Endothelial cell (in vitro differentiated cells): ENCODE data around the gene PGAM2. TPM values are rescaled to one million over a fixed set of nuclear protein-coding genes. Genes with fewer than 3 reads are reported as not detected.
A peak's percentile ranks its signal among the peaks of the same experiment; 100 is the strongest.

Source experiments
- DNase-seq: peaks from one replicate; pipeline ENCODE4 v3.0.0; 2021; ENCODE audit warnings: low spot score
- H3K27ac Mint-ChIP-seq: one replicate; pipeline ENCODE4 v1.8.0; 2021; ENCODE audit warnings: mixed read lengths, inconsistent platforms; ENCODE audit not compliant: unreplicated experiment
- H3K27me3 Mint-ChIP-seq: one replicate; pipeline ENCODE4 v1.8.0; 2021; ENCODE audit warnings: mild to moderate bottlenecking, moderate library complexity, mixed read lengths, inconsistent platforms; ENCODE audit not compliant: unreplicated experiment
- H3K36me3 Mint-ChIP-seq: one replicate; pipeline ENCODE4 v1.8.0; 2021; ENCODE audit warnings: mild to moderate bottlenecking, low read depth, mixed read lengths, inconsistent platforms; ENCODE audit not compliant: unreplicated experiment
- H3K4me1 Mint-ChIP-seq: one replicate; pipeline ENCODE4 v1.8.0; 2021; ENCODE audit warnings: mild to moderate bottlenecking, mixed read lengths, inconsistent platforms; ENCODE audit not compliant: unreplicated experiment
- H3K4me3 Mint-ChIP-seq: one replicate; pipeline ENCODE4 v1.8.0; 2021; ENCODE audit warnings: mild to moderate bottlenecking, mixed read lengths, inconsistent platforms; ENCODE audit not compliant: unreplicated experiment
- H3K9me3 Mint-ChIP-seq: one replicate; pipeline ENCODE4 v1.8.0; 2021; ENCODE audit warnings: mixed read lengths, inconsistent platforms; ENCODE audit not compliant: unreplicated experiment
- CTCF ChIP-seq: fragments of 200-600 bp; sonication (generic); IDR thresholded peaks from one replicate; pipeline ENCODE4 v1.5.0; 2021; ENCODE audit warnings: antibody characterized with exemption; ENCODE audit not compliant: unreplicated experiment
- total RNA-seq: library from RNA; stranded (reverse); fragmentation: NEBNext Ultra II Directional; extraction: Animal tissue kit (Norgen Biotek cat#: 25700); gene quantifications from one replicate; pipeline ENCODE4 v1.2.1, GENCODE V29; 2021; ENCODE audit not compliant: unreplicated experiment

PGAM2 gene
- total RNA-seq, 1 donor from 2014 or later, result not detected

GRCh38 chr7:44061645-44062179 lies 3.7 kb downstream of the PGAM2 start:
- Mint-ChIP-seq H3K4me1 (no peaks in the 10 kb centered on the region), H3K27me3 (peaks cover 11% of the 10 kb centered on the region), H3K27ac (peak overlapping the region; percentile 31), H3K36me3 (peaks cover 25% of the 10 kb centered on the region), H3K9me3 (no peaks in the 10 kb centered on the region), H3K4me3 (no peak overlapping the region)
- no peak for DNase-seq
- TF ChIP-seq CTCF, result no peak

GRCh38 chr7:44060948-44061644 lies 4.3 kb downstream of the PGAM2 start:
- Mint-ChIP-seq H3K27me3 (peaks cover 9% of the 10 kb centered on the region), H3K9me3 (no peaks in the 10 kb centered on the region), H3K4me1 (no peaks in the 10 kb centered on the region), H3K36me3 (peaks cover 25% of the 10 kb centered on the region), H3K4me3 (no peak overlapping the region), H3K27ac (peak overlapping the region; percentile 31)
- TF ChIP-seq CTCF, result no peak
- no peak for DNase-seq

GRCh38 chr7:44060091-44060947 lies 5.0 kb downstream of the PGAM2 start:
- no peak overlapping the region for H3K27ac Mint-ChIP-seq

GRCh38 chr7:44059219-44060090 lies 5.9 kb downstream of the PGAM2 start:
- Mint-ChIP-seq H3K9me3 (no peaks in the 10 kb centered on the region), H3K36me3 (peaks cover 25% of the 10 kb centered on the region), H3K27ac (no peak overlapping the region), H3K4me1 (no peaks in the 10 kb centered on the region), H3K4me3 (peak overlapping the region; percentile 74), H3K27me3 (peaks cover 6% of the 10 kb centered on the region)
- DNase-seq, result no peak
- no peak for TF ChIP-seq CTCF

More at GRCh38 chr7:44060091-44060947, 5.0 kb downstream of the PGAM2 start:
- H3K36me3 Mint-ChIP-seq, result peaks cover 25% of the 10 kb centered on the region
- DNase-seq, result no peak
- H3K27me3 Mint-ChIP-seq, result peaks cover 8% of the 10 kb centered on the region
- H3K4me1 Mint-ChIP-seq, result no peaks in the 10 kb centered on the region
- H3K9me3 Mint-ChIP-seq, result no peaks in the 10 kb centered on the region
- TF ChIP-seq CTCF, result no peak
- peak overlapping the region; percentile 74 for H3K4me3 Mint-ChIP-seq
